MV-4-11 (cell line): ENCODE measurements around the gene TMEM30B.

Experiments used
- DNase-seq: peaks from one replicate; lab custom pipeline; 2025; lab: John Stamatoyannopoulos, UW

The TMEM30B gene

DNA sequence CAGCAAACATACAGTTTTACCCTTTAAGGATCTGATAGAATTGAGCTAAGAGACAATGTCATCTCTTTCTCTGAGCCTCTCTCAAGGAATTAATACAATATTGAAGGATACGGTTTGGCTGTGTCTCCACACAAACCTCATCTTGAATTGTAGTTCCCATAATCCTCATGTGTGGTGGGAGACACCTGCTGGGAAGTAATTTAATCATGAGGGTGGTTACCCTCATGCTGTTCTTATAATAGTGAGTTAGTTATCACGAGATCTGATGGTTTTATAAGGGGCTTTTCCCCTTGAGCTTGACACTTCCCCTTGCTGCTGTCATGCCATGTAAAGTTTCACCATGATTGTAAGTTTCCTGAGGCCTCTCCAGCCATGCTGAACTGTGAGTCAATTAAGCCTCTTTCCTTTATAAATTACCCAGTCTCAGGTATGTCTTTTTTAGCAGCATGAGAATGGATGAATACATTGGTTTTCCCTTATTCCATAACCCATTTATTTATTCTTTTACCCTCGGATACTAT is 47.6 kb downstream of the TMEM30B start:
- DNase-seq, result no peak

DNA sequence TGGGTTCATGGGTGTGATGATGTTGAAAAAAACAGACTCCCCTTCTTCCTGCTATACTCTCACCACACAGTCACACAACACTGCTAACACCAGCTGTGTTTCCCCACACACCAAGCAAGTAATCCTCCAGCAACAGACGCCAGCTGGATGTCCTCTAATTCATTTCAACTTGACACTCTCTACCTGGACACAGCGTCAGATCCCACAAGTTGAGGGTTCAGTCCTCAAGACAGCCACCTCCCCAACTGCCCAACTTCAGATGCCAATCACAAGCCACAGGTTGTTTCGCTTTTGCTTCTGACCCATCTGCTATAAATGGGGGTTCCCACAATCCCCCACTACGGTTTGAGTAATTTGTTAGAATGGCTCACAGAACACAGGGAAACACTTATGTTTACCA is 49.3 kb downstream of the TMEM30B start:
- DNase-seq, result no peak

DNA sequence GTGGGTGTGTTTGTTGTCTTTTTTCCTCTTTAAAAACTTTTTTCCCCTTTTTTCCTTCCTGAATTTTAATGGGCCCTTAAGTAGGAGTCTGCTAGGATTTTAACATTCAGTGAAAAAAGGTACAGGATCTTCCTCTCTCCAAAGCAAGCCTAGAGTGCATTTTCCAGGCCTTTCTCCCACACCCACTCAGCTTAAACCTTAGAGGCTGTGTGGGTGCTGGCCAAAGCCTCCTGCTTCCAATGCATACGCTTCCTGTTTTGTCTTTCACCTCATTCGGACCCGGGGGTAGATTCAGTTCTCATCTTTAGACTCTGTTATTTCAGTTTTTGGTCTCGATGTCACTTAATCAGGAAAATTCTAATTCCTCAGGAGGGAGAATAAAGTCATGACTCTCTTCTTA is 51.2 kb downstream of the TMEM30B start:
- DNase-seq, result no peak

DNA sequence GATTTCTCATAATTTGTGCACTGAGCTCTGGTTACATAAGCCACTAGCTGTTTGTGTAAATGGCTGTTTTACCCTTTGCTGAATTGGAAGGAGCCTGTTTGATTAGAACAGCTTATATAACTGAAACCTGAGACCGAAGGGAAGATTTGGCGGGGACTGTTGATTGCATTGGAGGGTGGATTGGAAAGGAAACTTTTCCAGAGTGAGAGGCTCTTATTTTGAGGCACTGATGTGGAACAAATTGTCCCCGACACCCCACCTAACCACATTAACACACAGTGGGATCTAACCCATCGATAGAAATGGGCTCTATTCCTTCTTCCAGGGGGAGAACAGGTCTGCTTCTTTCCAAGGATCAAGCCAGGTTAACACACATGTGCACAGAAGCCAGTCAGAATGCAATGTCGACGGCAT is 51.7 kb downstream of the TMEM30B start:
- DNase-seq, result no peak

DNA sequence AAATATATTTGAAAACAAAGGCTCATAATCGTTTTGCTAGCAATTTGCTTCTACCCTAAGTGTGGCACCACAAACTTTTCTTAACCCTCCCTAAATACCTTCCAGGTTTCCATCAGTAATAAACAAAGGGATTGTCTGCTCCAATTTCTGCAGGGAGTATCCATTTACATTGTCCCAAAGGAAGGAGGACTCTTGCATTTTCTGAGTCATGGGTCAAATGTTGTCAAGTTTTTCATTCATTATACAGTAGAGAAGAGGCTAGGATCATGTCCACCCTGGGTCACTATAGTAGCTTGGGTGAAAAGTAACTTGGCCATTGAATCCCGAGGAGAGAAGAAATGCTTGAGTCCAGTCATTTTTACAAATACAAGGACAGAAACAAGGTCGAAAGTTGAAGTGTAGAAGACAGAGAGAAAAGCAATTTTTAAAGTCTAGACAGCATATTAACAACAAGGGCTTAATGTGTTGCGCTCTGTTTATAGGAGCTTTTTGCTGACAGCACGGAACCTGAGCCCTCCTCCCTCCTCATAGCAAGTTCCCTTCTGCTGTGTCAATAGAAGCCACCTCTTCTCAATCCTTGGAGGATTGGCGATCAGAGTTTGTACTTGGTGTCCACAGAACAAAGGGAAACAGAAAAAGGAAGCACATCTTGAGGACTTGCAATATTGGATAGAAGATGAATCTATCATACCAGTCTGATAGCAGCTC is 53.1 kb downstream of the TMEM30B start:
- peak; percentile 12 for DNase-seq
